ENCODE measurements around the gene WASF2. TPM values are rescaled to one million over a fixed set of nuclear protein-coding genes. Genes with fewer than 3 reads are reported as not detected.
A peak's percentile ranks its signal among the peaks of the same experiment; 100 is the strongest.

The WASF2 gene
- polyA plus RNA-seq, 1 experiment = 62.7 TPM

GRCh38 chr1:27397110-27397509, 92.9 kb downstream of the WASF2 start:
- TF ChIP-seq CTCF (IDR thresholded peaks at IDR 0.05; ENCODE audit: low read depth, low read length) = no peak
- ChIA-PET POLR2A (interaction anchor here (0.6 kb wide), 1 partner anchor 53 kb away, joined by 3 read pairs; no protein-coding TSS in a partner anchor), CTCF (interaction anchor here (0.6 to 7.4 kb wide), 8 partner anchors 31 to 296 kb away, joined by 3 to 168 read pairs (median 10); partner anchors contain the start of gene MAP3K6)
- Histone ChIP-seq H3K4me3 (ENCODE audit: low read depth, low read length) (no peak overlapping the region), H3K27ac (ENCODE audit: low read depth, low read length) (no peak overlapping the region), H3K9me3 (ENCODE audit: control insufficient read depth, insufficient read depth, low read length) (no peaks in the 10 kb centered on the region), H3K27me3 (ENCODE audit: control insufficient read depth, insufficient read depth, low read length) (no peaks in the 10 kb centered on the region)
- no peak for DNase-seq (ENCODE audit: low read depth, low spot score)

GRCh38 chr1:27395441-27396195, 94.3 kb downstream of the WASF2 start:
- no peak for DNase-seq (ENCODE audit: low read depth, low spot score)
- no peak overlapping the region for H3K27ac ChIP-seq (ENCODE audit: low read depth, low read length)
- no peak overlapping the region for H3K4me3 ChIP-seq (ENCODE audit: low read depth, low read length)
- H3K9me3 ChIP-seq (ENCODE audit: control insufficient read depth, insufficient read depth, low read length) = no peaks in the 10 kb centered on the region
- CTCF ChIA-PET = interaction anchor here (0.6 to 7.4 kb wide), 26 partner anchors 9 to 351 kb away, joined by 3 to 168 read pairs (median 6); partner anchors contain the start of gene MAP3K6
- peak; percentile 96 for TF ChIP-seq CTCF (IDR thresholded peaks at IDR 0.05; ENCODE audit: low read depth, low read length)
- POLR2A ChIA-PET = interaction anchor here (0.7 to 1.5 kb wide), 5 partner anchors 9 to 573 kb away, joined by 3 to 7 read pairs (median 3); partner anchors contain the start of gene MAP3K6
- no peaks in the 10 kb centered on the region for H3K27me3 ChIP-seq (ENCODE audit: control insufficient read depth, insufficient read depth, low read length)

GRCh38 chr1:27394925-27395324, 95.0 kb downstream of the WASF2 start:
- no peak for DNase-seq (ENCODE audit: low read depth, low spot score)
- CTCF ChIA-PET = interaction anchor here (0.6 to 7.4 kb wide), 26 partner anchors 10 to 352 kb away, joined by 3 to 168 read pairs (median 6); partner anchors contain the start of gene MAP3K6
- no peaks in the 10 kb centered on the region for H3K27me3 ChIP-seq (ENCODE audit: control insufficient read depth, insufficient read depth, low read length)
- no peak overlapping the region for H3K4me3 ChIP-seq (ENCODE audit: low read depth, low read length)
- no peak for TF ChIP-seq CTCF (IDR thresholded peaks at IDR 0.05; ENCODE audit: low read depth, low read length)
- H3K27ac ChIP-seq (ENCODE audit: low read depth, low read length) = no peak overlapping the region
- H3K9me3 ChIP-seq (ENCODE audit: control insufficient read depth, insufficient read depth, low read length) = no peaks in the 10 kb centered on the region
- POLR2A ChIA-PET = interaction anchor here (1.2 to 1.5 kb wide), 4 partner anchors 10 to 96 kb away, joined by 3 to 7 read pairs (median 5); partner anchors contain the start of gene MAP3K6

GRCh38 chr1:27394282-27394658, 95.7 kb downstream of the WASF2 start:
- DNase-seq (ENCODE audit: low read depth, low spot score) = no peak
- CTCF ChIA-PET = interaction anchor here (0.6 to 7.4 kb wide), 23 partner anchors 10 to 351 kb away, joined by 3 to 168 read pairs (median 6); partner anchors contain the start of gene MAP3K6
- Histone ChIP-seq H3K27me3 (ENCODE audit: control insufficient read depth, insufficient read depth, low read length) (no peaks in the 10 kb centered on the region), H3K9me3 (ENCODE audit: control insufficient read depth, insufficient read depth, low read length) (no peaks in the 10 kb centered on the region), H3K4me3 (ENCODE audit: low read depth, low read length) (no peak overlapping the region), H3K27ac (ENCODE audit: low read depth, low read length) (no peak overlapping the region)
- POLR2A ChIA-PET = interaction anchor here (1.2 to 1.5 kb wide), 4 partner anchors 11 to 95 kb away, joined by 3 to 7 read pairs (median 5); partner anchors contain the start of gene MAP3K6
- no peak for TF ChIP-seq CTCF (IDR thresholded peaks at IDR 0.05; ENCODE audit: low read depth, low read length)

Data from AG04450 (cell line).